PC-3 (cell line): ENCODE data around the gene SCN9A. TPM values are rescaled to one million over a fixed set of nuclear protein-coding genes. Genes with fewer than 3 reads are reported as not detected.
A peak's percentile ranks its signal among the peaks of the same experiment; 100 is the strongest.

Source experiments
- ATAC-seq: fragments of 200-7000 bp; cut with Tn5 transposase; 2 replicates; pipeline ENCODE4 v1.9.1; 2020; ENCODE audit warnings: mild to moderate bottlenecking, moderate library complexity
- BruUV-seq: library from RNA; stranded (reverse); fragments of 400-500 nt; replicated peaks from 2 replicates; lab custom pipeline; 2021; lab: Mats Ljungman, UMichigan
- CTCF ChIA-PET: fragments of 300-600 bp; sonication (Branson Sonifier 250); formaldehyde crosslinking; loops from one replicate; lab custom pipeline; 2022; ENCODE audit warnings: antibody characterized with exemption; lab: Charles Lee
- POLR2A ChIA-PET: fragments of 300-600 bp; sonication (Branson Sonifier 250); formaldehyde crosslinking; loops from one replicate; lab custom pipeline; 2022; ENCODE audit warnings: antibody characterized with exemption; ENCODE audit not compliant: unreplicated experiment; lab: Charles Lee
- DNase-seq: peaks from one replicate; pipeline ENCODE4 v3.0.0-alpha.2; 2015
- H2AFZ ChIP-seq: fragments of 300-600 bp; sonication (generic); 2 replicates; pipeline ENCODE4 v1.6.0; 2016; ENCODE audit warnings: antibody characterized with exemption, low read length
- H3F3A ChIP-seq: fragments of 300-600 bp; sonication (generic); one replicate; pipeline ENCODE4 v1.6.0; 2017; ENCODE audit warnings: antibody characterized with exemption, low read length, control low read depth, mild to moderate bottlenecking; ENCODE audit not compliant: unreplicated experiment
- H3K27ac ChIP-seq: fragments of 300-600 bp; sonication (generic); 2 replicates; pipeline ENCODE4 v1.5.1; 2016; ENCODE audit warnings: mild to moderate bottlenecking, low read length
- H3K27me3 ChIP-seq: fragments of 300-600 bp; sonication (generic); 2 replicates; pipeline ENCODE4 v1.6.1; 2016; ENCODE audit warnings: low read length, mixed read lengths
- H3K36me3 ChIP-seq: fragments of 300-600 bp; sonication (generic); 2 replicates; pipeline ENCODE4 v1.6.1; 2016; ENCODE audit warnings: low read depth, mixed run types, low read length, mixed read lengths
- H3K4me1 ChIP-seq: fragments of 300-600 bp; sonication (generic); 2 replicates; pipeline ENCODE4 v1.5.1; 2016; ENCODE audit warnings: low read length; ENCODE audit not compliant: insufficient read depth
- H3K4me2 ChIP-seq: fragments of 300-600 bp; sonication (generic); 2 replicates; pipeline ENCODE4 v1.6.0; 2016; ENCODE audit warnings: low read length
- H3K4me3 ChIP-seq: fragments of 300-600 bp; sonication (generic); 2 replicates; pipeline ENCODE4 v1.5.1; 2016; ENCODE audit warnings: mild to moderate bottlenecking, low read length, mixed read lengths
- H3K79me2 ChIP-seq: fragments of 300-600 bp; sonication (generic); 2 replicates; pipeline ENCODE4 v1.6.1; 2017; ENCODE audit warnings: low read length, mixed read lengths
- H3K9ac ChIP-seq: fragments of 300-600 bp; sonication (generic); 2 replicates; pipeline ENCODE4 v1.6.0; 2016; ENCODE audit warnings: mild to moderate bottlenecking, low read length
- H3K9me2 ChIP-seq: fragments of 300-600 bp; sonication (generic); replicated peaks from 2 replicates; pipeline ENCODE4 v1.6.1; 2016; ENCODE audit warnings: mixed run types, low read length, mixed read lengths
- H3K9me3 ChIP-seq: fragments of 300-600 bp; sonication (generic); 2 replicates; pipeline ENCODE4 v1.6.1; 2016; ENCODE audit warnings: low read length, mixed read lengths
- H4K20me1 ChIP-seq: fragments of 300-600 bp; sonication (generic); 2 replicates; pipeline ENCODE4 v1.6.1; 2016; ENCODE audit warnings: low read length, mixed read lengths
- EZH2 ChIP-seq: fragments of 300-600 bp; sonication (generic); IDR thresholded peaks from one replicate; pipeline ENCODE4 v1.6.1; 2017; ENCODE audit warnings: antibody characterized with exemption, mild to moderate bottlenecking, low read length; ENCODE audit not compliant: unreplicated experiment
- EZH2phosphoT487 ChIP-seq: fragments of 300-600 bp; sonication (generic); IDR thresholded peaks from 2 replicates; pipeline ENCODE4 v1.6.1; 2018; ENCODE audit warnings: mild to moderate bottlenecking, antibody characterized with exemption, low read length, borderline replicate concordance
- intact Hi-C: fragments of 100-400 bp; cut with micrococcal nuclease; formaldehyde crosslinking; loops from 2 replicates; pipeline ENCODE4 v1.9.0; 2023
- total RNA-seq: library from RNA; depleted of rRNA; stranded (reverse); fragments of >200 nt; gene quantifications from 2 replicates; pipeline ENCODE4 v1.2.3, GENCODE V29; 2014
- TF ChIP-seq, protein P1 (sequence below): fragments of 300-600 bp; sonication (generic); conservative IDR thresholded peaks from 2 replicates; pipeline ENCODE4 v1.5.1; 2017; ENCODE audit warnings: antibody characterized with exemption, low read depth, mild to moderate bottlenecking, low read length

SCN9A gene
- total RNA-seq, 1 experiment from 2014 or later, result 7.0 TPM

DNA sequence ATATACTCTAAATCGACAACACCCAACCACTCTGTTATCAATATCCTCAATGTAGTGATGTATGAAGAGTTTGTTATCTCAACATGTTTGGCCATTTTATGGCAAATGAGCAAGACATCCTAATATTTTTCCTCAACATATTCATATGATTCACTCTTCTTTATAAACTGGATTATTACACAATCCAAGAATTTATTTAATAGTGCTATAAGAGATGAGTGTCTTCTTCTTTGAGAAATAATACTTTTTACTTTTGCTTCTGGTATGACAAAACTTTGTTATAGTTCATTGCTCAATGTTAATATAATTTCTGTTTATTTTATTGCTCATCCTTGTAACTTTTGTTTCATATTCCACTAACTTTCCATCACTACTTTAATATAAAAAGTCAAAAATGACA is 44.3 kb downstream of the SCN9A start:
- ATAC-seq (peak; percentile 81), DNase-seq (peak; percentile 70)
- ChIA-PET CTCF (no interaction called here), POLR2A (no interaction called here)
- Histone ChIP-seq H3K9me3 (no peaks in the 10 kb centered on the region), H3K4me1 (peaks cover 42% of the 10 kb centered on the region), H3K79me2 (no peaks in the 10 kb centered on the region), H2AFZ (no peak overlapping the region), H3K4me3 (no peak overlapping the region), H3K9ac (no peak overlapping the region), H4K20me1 (no peaks in the 10 kb centered on the region), H3F3A (peaks cover 7% of the 10 kb centered on the region), H3K27me3 (no peaks in the 10 kb centered on the region), H3K9me2 (no peaks in the 10 kb centered on the region), H3K36me3 (no peaks in the 10 kb centered on the region), H3K27ac (0 out of 2 replicates have a peak overlapping the region, but pooled peaks have one; percentile 6), H3K4me2 (peak overlapping the region; percentile 4)
- TF ChIP-seq, protein P1, sequence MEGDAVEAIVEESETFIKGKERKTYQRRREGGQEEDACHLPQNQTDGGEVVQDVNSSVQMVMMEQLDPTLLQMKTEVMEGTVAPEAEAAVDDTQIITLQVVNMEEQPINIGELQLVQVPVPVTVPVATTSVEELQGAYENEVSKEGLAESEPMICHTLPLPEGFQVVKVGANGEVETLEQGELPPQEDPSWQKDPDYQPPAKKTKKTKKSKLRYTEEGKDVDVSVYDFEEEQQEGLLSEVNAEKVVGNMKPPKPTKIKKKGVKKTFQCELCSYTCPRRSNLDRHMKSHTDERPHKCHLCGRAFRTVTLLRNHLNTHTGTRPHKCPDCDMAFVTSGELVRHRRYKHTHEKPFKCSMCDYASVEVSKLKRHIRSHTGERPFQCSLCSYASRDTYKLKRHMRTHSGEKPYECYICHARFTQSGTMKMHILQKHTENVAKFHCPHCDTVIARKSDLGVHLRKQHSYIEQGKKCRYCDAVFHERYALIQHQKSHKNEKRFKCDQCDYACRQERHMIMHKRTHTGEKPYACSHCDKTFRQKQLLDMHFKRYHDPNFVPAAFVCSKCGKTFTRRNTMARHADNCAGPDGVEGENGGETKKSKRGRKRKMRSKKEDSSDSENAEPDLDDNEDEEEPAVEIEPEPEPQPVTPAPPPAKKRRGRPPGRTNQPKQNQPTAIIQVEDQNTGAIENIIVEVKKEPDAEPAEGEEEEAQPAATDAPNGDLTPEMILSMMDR, result no peak
- no peak for TF ChIP-seq EZH2phosphoT487
- no peak for TF ChIP-seq EZH2
- intact Hi-C loops, result loop anchor here (1.0 to 5.0 kb wide), 2 partner anchors 17 to 99 kb away; no protein-coding TSS in a partner anchor
- BruUV-seq, result no TSS peak

DNA sequence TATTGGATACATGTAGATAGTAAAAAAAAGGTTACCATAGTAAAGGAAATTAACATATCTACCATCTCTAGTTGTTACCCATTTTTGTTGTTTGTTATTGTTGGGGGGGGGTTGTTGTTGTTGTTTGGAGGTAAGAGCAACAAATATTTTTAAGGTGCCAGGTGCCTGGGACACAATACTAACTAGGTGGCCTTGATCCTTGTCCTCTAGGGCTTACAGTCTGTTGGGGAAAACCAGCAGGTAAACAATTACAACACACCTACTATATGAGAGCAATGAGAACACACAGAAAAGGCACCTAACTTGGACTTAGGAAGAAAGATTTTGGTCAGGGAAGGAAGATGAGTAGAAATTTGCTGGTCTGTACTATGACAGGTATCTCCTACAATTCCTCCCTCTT is 46.3 kb downstream of the SCN9A start:
- H3K4me2 ChIP-seq, result no peak overlapping the region
- H3K4me1 ChIP-seq, result peaks cover 34% of the 10 kb centered on the region
- H3K9me3 ChIP-seq, result no peaks in the 10 kb centered on the region
- H3K9ac ChIP-seq, result no peak overlapping the region
- no peaks in the 10 kb centered on the region for H3K27me3 ChIP-seq
- H3K9me2 ChIP-seq, result no peaks in the 10 kb centered on the region
- H3K36me3 ChIP-seq, result no peaks in the 10 kb centered on the region
- ChIA-PET CTCF (no interaction called here), POLR2A (no interaction called here)
- TF ChIP-seq EZH2 (no peak), EZH2phosphoT487 (no peak)
- TF ChIP-seq, protein P1, result no peak
- BruUV-seq, result no TSS peak
- H3K79me2 ChIP-seq, result no peaks in the 10 kb centered on the region
- intact Hi-C loops, result no loop called here
- ATAC-seq (no peak), DNase-seq (no peak)
- no peak overlapping the region for H3K4me3 ChIP-seq
- H4K20me1 ChIP-seq, result no peaks in the 10 kb centered on the region
- H2AFZ ChIP-seq, result no peak overlapping the region
- H3F3A ChIP-seq, result peaks cover 7% of the 10 kb centered on the region
- H3K27ac ChIP-seq, result no peak overlapping the region

DNA sequence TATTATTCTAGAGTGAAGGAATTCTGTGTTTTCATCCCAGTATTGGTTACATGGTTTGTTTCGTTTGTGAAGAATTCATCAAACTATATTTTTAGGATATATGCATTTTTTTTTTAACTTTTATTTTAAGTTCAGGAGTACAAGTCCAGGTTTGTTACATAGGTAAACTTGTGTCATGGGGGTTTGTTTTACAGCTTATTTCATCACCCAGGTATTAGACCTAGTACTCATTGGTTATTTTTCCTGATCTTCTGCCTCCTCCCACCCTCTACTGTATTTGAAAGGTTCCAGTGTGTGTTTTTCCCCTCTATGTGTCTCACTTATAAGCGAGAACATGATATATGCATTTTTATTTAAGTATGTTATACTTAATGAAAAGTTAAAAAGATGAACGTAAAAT is 47.6 kb downstream of the SCN9A start:
- no TSS peak for BruUV-seq
- Histone ChIP-seq H3K4me2 (no peak overlapping the region), H3K4me1 (peaks cover 21% of the 10 kb centered on the region), H2AFZ (no peak overlapping the region), H3K9me2 (no peaks in the 10 kb centered on the region), H3K27me3 (no peaks in the 10 kb centered on the region), H3K27ac (no peak overlapping the region), H4K20me1 (no peaks in the 10 kb centered on the region), H3K9me3 (no peaks in the 10 kb centered on the region), H3K79me2 (no peaks in the 10 kb centered on the region), H3K36me3 (no peaks in the 10 kb centered on the region), H3K9ac (no peak overlapping the region), H3K4me3 (no peak overlapping the region), H3F3A (peaks cover 7% of the 10 kb centered on the region)
- CTCF ChIA-PET, result no interaction called here
- intact Hi-C loops, result no loop called here
- POLR2A ChIA-PET, result no interaction called here
- no peak for ATAC-seq
- DNase-seq, result no peak
- no peak for TF ChIP-seq EZH2
- no peak for TF ChIP-seq EZH2phosphoT487
- TF ChIP-seq, protein P1, result no peak
